Measurements from ENCODE around the gene RCBTB2.

RCBTB2 gene

DNA sequence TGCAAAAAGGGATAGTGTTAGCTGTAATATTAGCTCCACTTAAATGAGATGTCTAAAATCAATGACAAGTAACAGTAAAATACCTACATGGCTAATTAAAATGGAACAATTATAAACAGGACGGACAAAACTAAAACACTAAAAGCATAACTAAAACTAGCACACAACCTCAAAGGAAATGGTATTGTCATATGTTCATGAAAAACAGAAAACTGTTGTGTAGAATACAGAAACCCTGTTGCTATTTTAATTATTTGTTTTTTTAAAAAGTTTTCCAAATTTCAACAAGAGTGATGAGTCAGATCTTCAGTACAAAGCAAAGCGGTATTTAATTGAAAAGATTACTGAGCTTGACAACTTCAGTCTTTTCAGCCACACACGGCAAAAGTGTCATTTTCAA is 4.2 kb downstream of the RCBTB2 start:
- DNase-seq: no peak

DNA sequence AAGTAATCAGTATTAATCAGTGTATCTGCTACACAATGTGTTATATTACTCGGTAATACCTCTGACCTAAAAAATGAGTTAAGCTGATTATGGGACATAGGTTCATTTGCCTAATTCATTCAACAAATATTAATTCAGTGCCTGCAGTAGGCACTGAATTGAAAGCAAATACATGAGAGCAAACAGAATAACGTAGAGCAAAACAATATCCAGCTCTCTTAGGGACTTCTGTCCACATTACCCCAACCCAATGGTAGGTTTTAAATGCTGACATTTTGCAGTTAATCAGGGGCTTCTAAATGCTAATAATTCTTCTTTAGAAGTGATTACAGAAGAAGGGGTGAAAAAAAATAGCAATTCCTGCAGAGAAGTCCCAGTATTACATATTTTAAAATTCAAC is 4.9 kb downstream of the RCBTB2 start:
- no peak for DNase-seq

DNA sequence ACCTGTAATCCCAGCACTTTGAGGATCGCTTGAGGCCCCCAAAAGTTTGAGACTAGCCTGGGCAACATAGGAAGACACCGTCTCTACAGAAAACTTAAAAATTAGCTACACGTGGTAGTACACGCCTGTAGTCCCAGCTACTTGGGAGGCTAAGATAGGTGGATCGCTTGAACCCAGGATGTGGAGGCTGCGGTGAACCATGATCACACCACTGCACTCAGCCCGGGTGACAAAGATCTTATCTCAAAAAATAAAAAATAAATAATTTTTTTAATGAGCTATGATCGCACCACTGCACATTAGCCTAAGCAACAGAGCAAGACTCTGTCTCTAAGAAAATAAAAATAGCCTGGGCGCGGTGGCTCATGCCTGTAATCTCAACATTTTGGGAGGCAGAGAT is 6.6 kb downstream of the RCBTB2 start:
- no peak for DNase-seq

DNA sequence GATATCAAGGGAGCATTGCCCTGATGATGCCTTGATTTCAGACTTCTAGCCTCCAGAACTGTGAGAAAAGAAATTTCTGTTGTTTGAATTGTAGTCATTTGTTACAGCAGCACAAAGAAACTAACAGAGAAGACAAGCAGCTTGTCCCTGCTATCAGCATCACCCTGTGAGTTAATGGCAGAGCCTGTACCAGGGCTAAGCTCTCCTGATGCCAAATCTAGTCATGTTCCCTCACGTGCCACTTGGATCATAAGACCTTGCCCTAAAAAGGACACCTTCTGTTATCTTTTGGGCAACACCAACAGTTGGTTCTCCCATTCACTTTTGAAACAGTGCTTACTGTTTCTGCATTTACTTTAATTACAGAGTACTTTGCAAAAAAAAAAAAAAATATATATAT is 14.8 kb downstream of the RCBTB2 start:
- DNase-seq: no peak

DNA sequence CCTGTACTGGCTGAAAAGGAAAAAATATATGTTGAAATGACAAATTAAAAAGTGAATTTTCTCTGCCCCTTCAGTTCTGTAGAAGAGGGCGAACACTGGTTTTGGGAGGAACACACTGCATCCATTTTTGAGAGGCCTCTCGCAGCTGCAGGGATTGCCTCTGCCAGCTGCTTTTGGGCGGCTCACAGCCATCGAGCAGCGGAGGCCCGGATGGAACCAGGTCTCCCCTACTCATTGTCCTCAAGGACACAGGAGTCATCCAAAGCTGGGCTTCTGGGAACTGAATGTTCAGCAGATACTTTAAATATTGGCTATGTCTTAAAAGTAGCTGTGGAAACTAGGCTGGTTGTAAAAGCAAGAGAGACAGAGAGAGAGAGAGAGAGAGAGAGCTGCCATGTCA is 17.1 kb downstream of the RCBTB2 start:
- DNase-seq: no peak

DNA sequence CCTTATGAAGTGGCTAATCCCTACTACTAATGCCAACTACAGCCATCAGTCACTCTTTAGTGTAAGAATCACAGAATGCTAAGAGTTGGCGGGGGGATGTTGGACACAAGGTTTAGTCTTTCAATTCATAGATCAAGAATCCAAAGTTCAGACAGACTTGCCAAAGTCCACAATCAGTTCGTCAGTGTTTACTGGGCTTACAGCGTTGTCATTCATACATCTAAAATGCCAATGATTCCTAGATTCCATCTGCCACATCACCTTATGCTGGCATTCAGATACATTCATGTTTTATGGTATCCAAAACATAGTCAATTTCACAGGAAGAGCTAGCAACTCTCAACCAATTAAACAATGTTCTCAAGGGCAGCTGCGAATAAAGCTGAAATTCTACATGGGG is 18.1 kb downstream of the RCBTB2 start:
- no peak for DNase-seq

DNA sequence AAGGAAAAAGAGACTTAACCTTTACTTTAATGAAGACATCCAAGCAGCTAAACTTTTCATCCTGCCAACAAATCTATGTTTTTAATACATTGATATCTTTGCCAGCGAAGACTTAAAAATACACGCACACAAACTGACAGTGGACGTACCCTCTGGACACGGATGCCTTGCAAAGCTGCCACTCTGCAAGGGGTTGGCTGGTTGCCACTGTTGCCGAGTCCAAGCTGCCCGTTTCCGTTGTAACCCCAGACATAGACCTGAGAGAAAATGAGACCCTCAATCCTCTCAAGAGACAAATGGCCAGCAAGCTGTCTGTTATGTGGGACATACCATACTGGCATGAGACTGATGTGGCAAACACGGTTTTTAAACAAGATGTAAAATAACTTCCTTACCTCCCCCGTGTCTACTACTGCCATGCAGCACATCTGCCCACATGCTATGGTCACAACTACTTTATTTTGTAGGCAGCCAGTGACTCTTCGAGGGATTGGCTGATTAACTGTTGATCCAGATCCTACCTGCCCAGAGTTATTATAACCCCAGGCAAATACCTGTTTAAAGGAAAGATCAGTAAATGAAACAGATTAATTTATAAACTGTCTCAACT is 21.2 kb downstream of the RCBTB2 start:
- DNase-seq: no peak

DNA sequence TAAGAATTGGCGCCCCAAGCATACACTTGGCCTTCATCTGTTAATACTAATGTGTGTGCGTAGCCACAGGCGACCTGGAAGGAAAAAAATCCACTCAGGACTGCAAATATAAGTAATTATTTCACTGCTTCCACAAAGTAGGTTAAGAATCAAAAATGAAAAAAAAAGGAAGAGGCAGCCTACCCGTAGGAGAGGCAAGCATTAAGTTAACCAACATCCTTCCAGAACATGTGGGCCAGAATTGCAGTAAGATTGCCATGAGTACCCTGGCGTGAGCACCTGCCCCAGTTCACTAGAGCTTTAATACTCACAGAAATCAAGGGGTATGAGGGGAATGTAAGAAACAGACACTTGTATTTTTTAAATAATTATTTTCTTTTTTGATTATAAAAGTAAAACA is 22.2 kb downstream of the RCBTB2 start:
- no peak for DNase-seq

DNA sequence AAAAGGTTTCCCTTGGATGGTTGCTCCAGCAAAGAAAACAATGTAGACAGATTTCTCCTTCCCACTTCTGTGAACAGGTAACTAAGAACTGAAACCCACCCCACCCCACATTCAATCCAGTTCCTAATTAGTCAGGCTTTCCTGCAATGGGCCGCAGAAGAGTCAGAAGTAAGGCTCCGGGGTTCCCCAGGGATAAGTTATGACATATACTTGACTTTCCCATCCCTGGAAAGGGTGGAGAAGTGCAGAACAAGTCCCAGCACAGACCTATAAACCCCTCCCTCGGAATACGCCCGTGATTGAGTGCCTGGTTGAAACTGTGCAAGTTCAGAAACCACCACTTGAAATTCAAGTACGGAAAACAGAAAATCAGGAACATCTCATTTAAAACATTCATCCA is 24.9 kb downstream of the RCBTB2 start:
- DNase-seq: no peak

DNA sequence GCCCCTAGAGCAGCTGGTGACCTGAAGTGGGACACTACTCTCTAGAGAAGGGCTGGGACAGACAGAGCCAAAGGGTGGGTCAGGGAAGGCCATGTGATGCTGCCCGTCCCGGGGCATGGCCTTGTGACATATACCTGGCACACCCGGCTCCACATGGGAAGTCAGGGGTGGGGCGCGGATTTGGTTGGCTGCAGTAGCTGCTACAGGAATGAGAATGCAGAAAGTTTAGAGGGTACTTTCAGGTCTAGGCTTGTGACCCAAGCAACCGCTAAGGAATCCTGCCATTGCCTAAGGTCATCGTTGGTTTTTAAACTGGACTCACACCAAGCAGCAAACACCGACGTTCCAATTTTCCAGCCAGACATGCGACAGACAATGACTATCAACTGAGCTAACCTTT is 25.9 kb downstream of the RCBTB2 start:
- no peak for DNase-seq

DNA sequence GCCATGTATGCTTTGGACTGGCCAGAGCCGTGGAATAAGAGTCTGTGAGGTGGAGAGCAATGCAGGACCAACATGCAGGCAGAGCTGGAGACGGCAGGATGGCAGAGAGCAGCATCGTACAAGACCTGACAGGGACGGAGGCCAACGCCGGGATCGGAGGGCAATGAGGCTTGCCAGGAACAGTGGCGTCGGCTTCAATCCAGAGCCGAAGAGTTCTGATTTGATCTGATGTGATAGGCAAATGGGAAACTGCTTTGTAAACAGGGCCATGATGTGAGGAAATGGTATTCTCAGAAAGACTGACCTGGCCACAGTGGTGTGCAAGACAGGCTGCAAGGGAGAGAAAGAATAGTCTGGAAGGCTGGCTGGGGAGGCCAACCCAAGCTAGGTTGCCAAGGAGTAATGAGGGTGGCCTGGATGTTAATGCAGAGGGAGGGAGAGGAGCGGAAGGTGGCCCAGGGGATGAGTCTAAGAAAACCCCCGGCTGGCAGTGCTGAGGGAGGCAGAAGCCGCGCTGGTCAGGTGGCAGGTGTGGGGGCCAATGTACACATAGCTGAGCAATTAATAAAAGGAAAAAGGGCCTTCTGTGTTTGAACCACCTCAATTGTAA is 26.7 kb downstream of the RCBTB2 start:
- DNase-seq: no peak

DNA sequence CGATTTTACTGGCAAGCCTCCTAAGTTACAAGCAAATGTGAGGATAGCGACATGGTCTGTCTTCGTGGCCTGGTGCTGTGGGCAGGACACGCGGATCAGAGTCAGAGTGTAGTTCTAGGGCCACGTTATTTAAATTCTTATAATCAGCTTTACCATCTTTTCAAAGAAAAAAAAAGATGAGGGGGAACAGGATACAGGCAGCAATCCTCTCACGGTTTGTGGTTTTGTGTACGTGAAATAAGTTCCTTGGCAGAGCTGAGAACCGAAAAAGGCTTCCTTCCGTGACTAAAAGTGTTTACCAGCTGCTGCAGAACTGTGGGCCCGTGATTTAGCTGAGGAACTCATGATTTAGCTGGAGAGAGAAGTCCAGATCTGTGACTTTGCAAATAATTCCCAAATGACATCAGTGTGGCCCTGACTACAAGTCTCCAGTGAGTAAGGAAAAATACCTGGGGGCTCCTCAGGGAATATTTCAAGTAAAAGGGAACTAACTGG is 27.2 kb downstream of the RCBTB2 start:
- DNase-seq: no peak

DNA sequence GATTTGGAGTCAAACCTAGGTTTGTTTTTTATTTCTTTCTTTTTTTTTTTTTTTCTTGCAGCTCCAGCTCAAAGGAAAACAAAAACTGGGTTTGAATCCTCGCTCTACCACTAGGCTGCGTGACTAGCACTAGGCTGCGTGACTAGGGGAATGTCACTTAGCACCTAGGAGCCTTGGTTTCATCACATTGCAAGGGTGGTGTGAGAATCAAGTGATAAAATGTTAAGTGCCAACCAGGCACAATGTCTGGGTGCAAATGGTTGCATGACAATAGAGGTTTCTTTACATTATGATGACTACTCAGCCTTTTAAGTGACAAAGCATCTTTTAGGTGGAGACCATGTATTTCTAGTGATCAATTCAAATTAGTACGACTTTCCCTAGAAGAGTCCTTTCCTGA is 27.9 kb downstream of the RCBTB2 start:
- DNase-seq: no peak

DNA sequence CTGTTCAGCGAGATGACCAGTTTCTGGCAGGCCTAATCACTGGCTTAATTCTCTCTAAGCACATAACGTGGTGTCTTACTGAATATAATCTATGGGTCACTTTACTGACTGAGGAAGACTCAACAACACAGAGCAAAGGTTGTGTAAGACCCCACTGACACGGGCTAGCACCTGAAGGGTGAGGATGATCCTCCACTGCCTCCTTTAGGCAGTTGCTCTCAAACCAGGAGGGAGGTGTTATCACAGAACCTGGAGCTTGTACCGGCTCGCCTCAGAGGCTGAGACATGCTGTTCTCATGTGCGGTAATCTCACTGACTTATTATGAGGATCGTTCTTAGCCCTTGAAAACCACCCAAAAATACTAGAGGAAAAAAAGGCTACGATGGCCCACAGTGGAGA is 28.3 kb downstream of the RCBTB2 start:
- DNase-seq: no peak

DNA sequence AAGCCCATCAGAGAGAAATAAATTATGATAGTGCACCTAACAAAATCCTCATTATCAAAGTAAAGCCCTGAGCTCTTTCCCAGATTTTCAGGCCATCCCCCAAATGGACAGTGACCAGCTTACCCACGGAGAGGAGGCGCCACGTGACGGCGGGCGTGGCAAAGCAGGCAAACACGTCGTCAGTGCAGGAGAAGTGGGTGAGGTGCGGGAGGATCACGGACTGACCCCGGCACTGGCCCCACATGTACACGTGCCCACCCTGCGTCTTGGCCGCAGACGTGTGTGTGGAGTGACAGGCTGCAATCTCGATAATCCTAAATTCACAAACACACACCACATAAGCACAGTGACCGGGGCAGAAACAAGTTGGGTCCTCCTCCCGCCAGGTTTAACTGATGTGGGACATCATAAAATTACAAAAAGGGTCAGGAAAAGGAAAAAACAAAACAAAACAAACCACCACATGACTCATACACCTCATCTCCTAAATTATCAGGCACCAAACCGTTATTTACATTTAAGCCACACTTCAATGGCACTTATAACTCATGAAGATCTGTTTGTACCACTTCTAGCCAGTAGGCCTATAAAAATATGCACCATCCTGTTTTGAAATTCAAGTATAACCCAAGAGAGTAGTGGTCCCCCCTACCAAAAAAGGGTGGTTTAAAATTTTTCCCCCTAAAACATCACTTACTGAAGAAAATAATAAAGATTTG is 30.1 kb downstream of the RCBTB2 start:
- no peak for DNase-seq

DNA sequence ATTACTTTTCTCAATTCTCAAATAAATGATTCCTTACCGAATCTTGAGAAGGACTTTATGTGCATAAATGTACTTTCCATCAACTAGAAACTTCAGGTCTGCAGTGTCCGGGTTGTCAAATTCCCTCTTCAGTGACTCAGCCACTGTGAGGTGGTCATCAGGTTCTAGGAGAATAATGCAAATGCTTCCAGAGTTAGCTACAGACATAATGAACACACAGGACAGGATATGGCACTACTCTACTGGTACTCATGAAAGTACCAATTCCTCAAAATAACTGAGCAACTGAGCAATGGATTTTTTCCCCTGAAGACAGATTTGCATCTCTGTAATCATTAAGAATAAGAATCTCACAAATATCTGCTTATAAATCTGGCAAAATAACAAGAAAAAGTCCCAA is 31.2 kb downstream of the RCBTB2 start:
- DNase-seq: no peak

DNA sequence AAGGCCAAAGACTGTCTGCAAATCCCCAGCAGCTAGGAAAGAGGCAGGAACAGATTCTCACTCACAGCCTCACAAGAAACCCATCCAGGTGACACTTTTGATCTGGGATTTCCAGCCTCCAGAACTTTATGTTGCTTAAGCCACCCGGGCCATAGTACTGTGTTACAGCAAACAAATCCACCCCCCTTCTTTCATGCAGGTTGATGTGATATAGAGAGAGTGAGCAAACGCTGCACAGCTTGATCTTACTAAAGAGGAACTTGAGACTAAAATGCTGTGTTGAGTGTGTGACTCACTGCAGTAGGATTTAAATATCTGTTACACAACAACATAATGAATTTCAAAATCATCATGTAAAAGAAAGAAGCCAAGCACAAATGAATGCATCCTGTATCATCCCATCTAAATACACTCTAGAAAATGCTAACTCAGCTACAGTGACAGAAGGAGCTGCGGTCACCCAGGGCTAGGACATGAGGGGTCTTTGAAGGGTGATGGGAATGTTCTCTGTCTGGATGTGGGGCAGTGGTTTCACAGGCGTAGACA is 32.2 kb downstream of the RCBTB2 start:
- no peak for DNase-seq

DNA sequence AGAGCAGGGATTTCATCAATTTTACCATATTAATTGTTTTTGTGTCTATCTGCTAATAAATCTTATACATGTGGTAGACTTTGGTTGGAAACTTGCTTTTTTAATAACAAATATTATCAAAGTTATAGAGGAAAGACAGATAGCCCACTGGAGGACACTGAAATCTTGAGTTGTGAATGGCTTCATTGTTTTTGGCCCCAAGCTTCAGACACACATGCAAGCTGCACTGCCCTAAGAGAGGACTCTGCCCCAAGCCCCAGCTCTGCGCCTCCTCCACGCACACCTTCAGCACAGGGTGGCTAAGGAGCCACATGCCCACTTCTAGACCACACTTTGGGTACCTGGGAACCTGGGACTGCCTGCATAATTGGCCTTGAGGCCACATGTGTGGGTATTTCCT is 35.2 kb downstream of the RCBTB2 start:
- no peak for DNase-seq

DNA sequence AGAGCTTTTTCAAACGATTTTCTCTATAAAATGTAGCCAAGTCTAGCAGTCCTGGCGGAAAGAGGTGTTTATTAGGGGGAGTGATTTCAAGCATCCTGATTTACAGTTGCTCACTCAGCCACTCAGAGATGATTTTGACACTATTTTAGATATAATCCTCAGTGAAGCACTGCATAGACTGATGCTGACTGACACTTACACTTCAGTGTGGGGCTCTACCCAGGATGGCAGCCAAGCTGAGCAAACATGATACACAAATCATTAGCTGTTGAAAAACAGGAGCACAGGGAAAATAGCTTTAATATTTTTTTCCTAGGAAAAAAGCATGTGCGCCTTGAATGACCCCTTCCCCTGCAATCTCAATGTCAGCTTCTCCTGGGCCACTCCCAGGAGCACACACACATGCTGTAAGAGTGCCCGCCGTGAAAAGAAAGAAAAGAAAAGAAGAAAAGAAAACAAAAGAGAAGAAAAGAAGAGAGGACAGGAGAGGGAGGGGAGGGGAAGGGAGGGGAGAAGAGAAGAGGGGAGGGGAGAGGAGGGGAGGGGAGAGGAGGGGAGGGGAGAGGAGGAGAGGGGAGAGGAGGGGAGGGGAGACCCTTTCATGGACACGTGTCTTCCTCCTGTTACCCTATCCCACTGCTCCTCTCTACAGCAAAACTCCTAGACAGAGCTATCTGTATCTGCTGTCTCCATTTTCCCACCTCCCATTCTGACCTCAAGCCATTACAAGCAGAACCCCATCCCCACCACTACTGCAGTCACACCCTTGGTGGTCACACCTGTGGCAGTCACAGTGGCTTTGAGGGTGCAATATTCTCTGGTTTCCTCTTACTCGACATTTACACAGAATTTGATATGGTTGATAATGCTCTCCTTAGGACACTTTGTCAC is 36.4 kb downstream of the RCBTB2 start:
- DNase-seq: no peak

DNA sequence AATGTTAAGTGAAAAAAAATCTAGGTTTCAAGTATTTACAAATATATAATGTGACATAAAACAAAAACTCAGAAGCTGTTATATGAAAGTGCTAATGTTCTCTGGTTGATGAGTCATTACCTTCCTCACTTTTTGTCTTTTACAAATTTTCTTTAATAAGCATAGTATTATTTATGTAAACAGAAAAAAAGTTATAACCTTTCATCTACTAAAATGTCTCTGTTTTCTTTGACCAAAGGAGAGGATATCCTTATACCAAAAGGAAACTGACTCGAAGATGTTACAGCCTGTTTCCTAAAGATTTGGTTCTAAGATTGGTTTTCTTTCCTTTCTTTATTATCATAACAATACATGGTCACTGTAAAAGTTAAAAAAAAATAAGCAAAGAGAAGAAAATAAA is 38.0 kb downstream of the RCBTB2 start:
- no peak for DNase-seq

DNA sequence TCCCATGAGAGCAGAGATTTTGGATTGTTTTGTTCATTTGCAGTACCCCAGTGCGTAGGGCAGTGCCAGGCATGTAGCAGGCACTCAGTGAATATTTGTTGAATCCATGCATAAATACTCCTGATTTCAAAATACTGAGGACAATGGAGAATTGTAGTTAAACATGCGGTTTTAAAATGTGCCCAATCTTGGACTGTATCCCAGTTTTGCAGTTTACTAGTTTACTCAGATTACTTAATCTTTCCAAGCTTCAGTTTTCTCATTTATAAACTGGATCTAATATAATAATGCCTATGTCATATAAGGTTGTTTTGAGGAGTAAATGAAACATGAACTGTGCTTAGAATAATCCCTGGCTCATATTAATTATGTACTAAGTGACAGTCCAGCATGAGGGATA is 39.0 kb downstream of the RCBTB2 start:
- DNase-seq: no peak

DNA sequence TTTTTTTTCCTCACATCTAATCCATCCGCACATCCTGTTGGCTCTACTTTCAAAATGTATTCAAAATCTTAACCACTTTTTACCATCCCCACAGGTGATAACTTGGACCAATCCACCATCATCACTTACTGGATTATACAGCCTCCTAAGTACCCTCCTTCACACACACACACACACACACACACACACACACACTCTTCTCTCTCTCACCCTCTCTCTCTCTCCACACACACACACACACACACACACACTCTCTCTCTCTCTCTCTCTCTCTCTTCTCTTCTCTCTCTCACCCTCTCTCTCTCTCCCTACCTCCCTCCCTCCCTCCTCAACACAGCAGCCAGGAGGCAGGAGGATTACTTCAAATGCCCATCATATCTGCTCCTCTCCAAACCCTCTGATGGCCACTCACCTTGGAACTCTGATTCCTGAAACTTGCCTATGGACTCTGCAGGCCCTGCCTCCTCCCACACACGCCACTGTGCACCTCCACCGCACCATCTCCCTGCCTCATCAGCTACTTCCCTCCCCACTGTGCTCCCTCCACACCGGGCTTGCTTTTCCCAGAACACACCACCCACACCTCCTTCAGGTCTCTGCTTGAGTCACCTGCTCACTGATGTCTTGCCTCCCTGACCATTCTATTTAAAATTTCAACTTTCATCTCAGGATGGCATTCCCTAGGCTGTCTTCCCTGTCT is 39.7 kb downstream of the RCBTB2 start:
- DNase-seq: no peak

Measured in NCI-H524 treated with DMSO at 0.1 percent for 48 hours (cell line).